ENCODE measurements around the gene MYO16.

DNA sequence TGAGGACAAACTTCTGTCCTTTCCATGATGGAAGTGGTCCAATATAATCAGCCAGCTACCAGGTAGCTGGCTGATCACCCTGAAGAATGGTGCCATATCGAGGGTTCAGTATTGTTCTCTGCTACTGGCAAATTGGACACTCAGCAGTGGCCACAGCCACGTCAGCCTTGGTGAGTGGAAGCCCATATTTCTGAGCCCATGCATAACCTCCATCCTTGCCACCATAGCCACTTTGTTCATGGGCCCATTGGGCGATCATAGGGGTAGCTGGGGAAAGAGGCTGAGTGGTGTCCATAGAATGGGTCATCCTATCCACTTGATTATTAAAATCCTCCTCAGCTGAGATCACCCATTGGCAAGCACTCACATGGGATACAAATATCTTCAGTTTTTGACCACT, 591.2 kb downstream of the MYO16 start:
- TF ChIP-seq, protein P1, sequence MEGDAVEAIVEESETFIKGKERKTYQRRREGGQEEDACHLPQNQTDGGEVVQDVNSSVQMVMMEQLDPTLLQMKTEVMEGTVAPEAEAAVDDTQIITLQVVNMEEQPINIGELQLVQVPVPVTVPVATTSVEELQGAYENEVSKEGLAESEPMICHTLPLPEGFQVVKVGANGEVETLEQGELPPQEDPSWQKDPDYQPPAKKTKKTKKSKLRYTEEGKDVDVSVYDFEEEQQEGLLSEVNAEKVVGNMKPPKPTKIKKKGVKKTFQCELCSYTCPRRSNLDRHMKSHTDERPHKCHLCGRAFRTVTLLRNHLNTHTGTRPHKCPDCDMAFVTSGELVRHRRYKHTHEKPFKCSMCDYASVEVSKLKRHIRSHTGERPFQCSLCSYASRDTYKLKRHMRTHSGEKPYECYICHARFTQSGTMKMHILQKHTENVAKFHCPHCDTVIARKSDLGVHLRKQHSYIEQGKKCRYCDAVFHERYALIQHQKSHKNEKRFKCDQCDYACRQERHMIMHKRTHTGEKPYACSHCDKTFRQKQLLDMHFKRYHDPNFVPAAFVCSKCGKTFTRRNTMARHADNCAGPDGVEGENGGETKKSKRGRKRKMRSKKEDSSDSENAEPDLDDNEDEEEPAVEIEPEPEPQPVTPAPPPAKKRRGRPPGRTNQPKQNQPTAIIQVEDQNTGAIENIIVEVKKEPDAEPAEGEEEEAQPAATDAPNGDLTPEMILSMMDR (conservative IDR thresholded peaks at IDR 0.05 in 1 of 2, IDR thresholded peaks at IDR 0.05 in 1 of 2; ENCODE audit: low read depth in 1 of 2, low read length in 2 of 2): no peak
- TF ChIP-seq EZH2 (IDR thresholded peaks at IDR 0.05; ENCODE audit: low read length, missing control alignments): no peak
